HG02970 (cell line): ENCODE data around the gene LCE2D.
"Not testable (repeated sequence)": the region's sequence is repeated elsewhere in the genome, so short reads cannot be mapped to it uniquely, and the experiment has no call there.

ENCODE experiments used
- ATAC-seq: cut with Tn5 transposase; IDR thresholded peaks from one replicate; pipeline ENCODE4 v1.9.1; 2021; ENCODE audit warnings: mild to moderate bottlenecking, moderate library complexity, moderate number of reproducible peaks; ENCODE audit not compliant: unreplicated experiment, low FRiP score

The LCE2D gene

GRCh38 chr1:152685823-152686222 is 22.6 kb downstream of the LCE2D start, which contains the start of gene LCE2B:
Gene LCE2B (plus strand): TSS chr1:152686123. CDS start chr1:152686844, 721 bp downstream.
- not testable (repeated sequence) for ATAC-seq

DNA sequence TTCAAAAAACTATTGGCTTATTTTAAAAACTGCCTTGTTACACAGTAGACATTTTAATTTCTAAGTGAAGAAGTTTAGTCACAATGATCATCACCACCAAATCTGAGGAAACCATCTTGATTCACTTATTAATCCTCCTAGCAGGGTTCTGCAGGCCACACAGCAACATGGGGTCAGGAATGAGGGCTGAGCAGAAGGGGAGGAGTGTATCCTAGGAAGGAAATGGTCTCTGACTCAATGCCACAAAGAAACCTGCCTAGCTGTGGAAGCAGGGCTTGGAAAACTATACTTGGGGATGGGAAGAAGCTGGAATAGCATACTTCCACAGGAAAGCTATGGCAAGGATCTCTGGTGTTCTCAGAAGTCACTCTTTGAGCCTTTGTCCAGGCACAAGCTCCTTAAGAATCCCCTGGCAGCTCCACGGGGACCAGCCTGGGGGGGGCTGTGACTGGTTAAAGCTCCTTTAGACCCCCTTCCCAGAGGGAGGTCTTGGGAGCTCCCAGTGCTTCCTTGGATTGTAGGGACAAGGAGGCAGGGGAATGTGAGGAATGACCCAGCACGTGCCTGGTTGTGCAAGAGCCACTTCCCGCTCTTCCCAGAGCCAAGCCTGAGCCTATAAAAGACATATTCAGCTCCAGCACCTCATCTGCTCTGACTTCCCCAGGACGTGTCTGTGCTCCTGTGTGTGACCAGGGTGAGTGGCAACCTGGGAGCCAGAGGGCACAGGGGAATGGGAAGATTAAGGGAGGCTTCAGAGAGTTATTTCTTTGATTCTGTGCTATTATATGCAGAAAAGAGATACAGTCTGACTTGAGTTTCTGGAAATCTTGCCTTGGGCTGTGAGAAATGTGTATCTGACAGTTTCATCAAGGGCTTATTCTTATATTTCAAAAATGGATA is 34.8 kb downstream of the LCE2D start, which contains the start of gene LCE2A:
Gene LCE2A (plus strand): TSS at position 645 of the 900 bp plus-strand sequence. CDS start 557 bp downstream, outside the sequence.
- ATAC-seq, result no peak

- no peak for ATAC-seq
These were observed 36.6 kb downstream of the LCE2D start for GRCh38 chr1:152699746-152700145.

DNA sequence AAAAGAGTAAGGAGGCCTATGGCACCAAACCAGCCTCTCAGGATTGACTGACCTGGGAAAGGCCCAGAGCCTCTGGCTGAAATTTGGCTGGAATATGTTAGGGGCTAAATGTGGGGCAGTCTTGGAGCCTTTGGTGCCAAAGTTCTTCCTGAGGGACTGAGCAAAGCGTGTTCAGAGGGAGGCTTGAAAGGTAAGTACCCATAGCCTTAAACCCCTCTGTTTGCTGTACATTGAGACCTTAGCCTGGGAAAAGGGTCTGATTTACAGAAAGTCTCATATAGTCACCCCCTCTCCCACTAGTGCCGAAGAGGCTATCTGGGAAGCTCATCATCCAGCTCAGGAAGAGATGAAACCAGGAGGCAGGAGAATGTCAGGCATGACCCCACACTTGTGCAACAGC is 44.7 kb downstream of the LCE2D start, which contains the start of gene LCE4A:
Gene LCE4A (plus strand): TSS at position 301 of the 400 bp plus-strand sequence. CDS start 916 bp downstream, outside the sequence.
- no peak for ATAC-seq
